Stimulated activated CD8-positive, alpha-beta memory T cell treated with anti-CD3 and anti-CD28 coated beads, Interleukin-15, amount 100 ng/mL, for 4 hours (primary cell): ENCODE data around the gene OLFM4.

Source experiments
- DNase-seq, 2 donors: peaks; one replicate each; pipeline ENCODE4 v3.0.0-alpha.2; 2020; ENCODE audit warnings: low read depth in 2 of 2

Gene OLFM4

DNA sequence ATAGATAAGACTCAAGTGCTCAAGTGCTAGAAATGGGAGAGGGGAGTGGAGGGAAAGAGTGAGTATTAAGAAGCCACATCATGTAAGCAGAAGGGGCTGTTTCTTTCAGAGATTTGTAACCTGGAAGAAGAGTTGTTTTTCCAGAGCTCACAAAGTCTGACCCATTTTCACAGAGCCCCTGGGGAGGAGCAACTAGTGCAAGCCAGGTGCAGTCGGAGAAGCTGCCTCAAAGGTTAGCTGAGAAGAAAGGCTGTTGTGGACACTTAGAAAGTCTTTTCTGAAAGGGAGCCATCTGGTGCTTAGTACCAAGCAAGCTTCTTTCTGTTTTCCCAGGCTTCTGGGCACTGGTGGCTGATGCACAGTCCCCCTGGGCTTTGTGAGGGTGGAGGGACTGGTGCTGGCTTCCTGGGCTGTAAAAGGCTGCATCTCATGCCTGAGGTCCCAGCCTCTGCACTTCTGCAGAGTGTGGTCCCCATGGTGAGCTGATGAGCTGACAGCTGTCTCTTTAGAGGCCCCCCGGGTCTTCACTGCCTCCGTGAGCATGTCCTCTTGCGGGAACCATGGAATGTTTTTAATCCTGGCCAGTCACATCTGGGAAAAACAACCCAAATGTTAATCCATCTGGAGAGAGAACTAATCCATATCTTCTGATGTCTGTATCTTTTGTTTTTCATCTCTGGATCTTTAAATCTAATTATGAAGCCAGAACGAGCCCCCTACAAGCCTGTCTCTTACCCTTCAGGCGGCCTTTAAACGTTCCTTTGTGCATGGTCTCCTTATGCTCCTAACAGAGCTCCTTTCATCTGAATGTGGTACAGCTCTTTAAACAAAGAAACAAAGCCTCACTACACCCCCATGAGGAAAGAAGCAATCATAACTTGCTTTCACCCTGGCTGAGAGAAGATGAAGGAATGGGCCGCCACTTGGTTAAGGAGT, 40.2 kb downstream of the OLFM4 start:
- no peak for DNase-seq

DNA sequence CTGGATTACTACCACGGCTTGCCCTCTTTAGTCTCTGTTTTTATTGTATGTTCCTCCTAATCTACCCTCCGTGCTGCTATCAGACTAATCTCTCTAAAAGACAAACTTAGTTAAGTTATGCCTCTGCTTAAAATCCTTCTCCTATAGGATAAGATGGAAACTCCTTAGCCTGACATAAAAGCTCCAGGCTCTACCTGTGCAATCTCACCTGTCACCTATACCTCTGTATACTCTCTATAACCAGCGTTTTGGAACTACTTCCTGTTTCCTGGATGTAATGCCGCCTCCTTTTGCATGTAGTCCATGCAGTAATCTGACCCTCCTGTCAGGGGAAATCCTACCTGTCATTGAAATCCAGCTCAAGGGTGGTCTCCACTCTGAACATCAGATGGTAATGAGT, 41.2 kb downstream of the OLFM4 start:
- no peak for DNase-seq

DNA sequence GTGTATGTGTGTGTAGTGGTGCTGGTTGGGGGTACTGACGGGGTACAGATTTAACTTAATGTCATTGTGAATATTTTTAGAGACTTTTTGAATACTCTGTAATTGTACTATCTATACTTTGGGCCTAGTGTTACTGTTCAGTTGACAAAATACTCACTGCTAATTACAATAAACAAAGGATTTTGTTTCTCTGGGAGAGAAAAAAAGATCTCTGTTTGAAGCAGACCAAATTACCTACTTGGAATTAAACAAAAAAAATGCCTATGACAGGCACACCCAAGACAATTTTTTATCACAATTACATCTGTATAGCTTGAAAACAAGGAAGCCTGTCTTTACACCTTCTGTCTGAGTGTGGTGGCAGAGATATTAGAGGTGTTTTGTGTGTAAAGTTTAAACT, 45.1 kb downstream of the OLFM4 start:
- no peak for DNase-seq

DNA sequence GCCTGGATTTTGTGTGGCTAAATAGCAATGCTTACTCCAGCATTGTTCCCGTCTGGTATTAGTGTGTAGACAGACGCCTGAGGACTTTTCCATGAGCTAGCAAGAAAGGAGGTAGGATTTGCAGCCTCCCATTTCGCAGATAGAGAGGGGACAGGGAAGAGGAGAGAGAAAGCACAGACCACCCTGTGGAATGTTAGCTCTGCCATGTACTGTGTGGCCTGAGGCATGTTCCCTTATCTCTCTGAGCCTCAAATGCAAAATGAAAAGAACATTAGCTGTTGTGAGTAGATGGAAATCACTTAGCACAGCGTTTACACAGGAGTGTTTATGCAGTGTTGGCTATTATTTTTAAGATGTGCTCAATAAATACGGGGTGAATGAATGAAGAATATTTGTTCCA, 45.5 kb downstream of the OLFM4 start:
- no peak for DNase-seq

DNA sequence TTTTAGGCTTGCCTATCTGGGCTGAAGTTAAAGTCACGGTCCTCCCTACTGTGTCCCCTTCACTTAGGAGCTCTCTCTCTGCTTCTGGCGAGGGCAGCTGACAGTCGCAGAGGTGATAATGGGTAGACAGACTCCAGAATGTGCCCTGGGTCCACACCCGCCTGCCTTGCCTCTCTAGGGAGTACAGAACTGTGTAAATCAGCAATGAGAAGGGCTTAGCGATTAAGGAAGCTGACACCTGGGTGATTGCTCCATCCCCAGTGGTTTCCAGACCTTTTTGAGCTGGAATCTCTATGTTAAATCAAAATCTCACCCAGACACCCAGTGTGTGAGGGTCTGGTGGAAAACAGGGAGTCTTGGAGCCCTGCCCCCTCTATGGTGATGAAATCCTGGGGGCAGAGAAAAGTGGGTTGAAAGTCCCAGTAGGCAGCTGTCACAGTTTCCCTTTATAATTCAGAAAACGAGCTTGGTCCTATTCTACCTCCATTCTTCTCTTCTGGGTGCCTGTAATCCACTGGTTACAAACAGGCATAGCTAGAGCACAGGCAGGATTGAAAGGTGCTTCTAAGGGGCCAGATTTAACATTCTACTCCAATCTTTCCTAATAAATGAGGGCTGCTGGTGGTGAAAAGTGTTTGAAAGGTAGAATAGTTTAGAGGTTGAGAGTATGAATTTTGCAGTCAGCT, 46.9 kb downstream of the OLFM4 start:
- DNase-seq: no peak

DNA sequence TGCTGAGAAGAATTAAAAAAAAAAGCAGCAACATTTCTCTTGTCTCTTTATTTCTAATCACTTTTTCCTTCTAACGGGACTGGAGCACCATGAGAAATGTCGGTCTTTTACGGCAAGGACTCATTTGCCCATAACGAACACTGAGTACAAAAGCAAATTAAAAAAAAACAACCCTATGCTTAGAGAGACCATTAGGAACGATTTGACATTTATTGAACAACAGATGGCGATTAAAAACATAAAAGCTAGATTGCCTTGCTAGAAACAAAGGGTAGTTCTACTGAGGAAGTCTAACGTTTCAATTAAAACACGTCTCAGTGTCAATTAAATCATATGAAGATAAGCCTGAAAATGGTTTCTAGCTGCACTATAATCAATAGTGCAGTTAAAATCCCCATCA, 51.1 kb downstream of the OLFM4 start:
- no peak for DNase-seq

DNA sequence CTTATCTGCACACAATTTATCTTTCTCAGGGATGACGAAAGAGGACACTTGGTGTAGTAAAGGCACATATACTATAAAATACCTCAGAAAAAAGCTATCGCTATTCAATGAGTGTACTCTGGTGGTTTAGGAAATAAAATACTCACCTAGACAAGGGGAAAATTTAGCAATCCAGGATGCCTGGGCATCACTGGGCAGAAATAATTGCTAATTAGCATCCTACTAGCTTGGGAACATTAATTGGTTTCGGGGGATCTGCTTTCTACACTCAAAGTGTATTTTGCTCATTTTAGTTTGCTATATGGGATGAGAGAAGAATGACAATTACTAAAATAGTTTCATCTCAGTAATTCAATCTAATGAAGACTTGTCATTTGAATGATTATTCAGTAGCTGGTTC, 60.3 kb downstream of the OLFM4 start:
- DNase-seq: no peak

DNA sequence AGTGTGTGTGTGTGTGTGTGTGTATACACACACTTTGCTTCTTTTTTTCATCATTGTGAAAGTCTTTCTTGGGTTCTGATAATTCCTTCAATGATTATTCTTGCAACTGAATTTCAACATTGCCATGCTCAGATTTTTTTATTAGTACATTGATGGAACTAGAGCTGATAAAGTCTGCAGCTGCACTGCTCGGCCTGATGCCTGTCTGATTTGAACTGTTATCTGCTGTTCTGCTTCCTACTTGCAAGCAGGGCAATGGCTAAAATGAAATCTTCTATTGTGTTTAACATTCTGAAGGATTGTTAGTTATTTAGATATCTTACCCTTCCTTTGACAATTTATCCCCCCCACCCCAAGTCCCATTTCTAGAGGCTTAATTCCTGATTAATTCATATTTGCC, 61.3 kb downstream of the OLFM4 start:
- DNase-seq: no peak

DNA sequence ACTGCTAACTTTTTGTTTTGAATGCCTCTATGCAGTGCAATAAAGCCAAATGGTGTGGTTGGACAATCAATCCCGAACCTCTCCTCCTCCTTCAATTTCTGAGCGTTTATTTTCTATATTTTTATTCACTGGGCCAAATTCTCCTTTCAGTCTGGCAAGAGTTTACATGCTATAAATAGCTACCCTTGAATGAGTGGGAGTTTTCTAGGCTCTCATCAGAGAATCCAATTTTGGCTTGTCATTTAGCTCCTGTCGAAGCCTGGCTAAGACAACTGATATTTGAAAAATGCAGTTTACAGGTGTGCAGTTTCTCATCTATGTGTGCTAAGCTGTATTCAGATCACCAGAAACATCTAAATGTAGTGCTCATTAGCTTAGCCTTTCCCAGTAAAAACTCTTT, 61.8 kb downstream of the OLFM4 start:
- no peak for DNase-seq

DNA sequence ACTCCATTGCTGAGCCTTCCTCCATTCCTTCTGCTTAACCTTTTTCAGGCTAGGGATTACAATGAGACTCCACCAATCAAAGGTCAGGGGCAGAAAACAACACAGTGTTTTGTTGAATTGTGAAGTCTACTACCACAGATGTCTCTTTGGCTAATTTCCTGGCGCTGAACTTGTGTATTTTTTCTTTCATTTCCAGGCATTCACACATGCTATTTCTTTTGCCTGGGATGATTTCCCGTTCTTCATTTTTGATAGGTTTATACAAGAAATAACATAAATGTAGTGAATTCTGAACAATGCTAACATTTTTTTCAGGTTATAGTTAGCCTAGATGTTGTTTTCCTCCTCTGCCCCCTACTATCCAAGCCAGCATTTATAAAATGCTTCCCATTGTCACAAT, 64.3 kb downstream of the OLFM4 start:
- DNase-seq: no peak

DNA sequence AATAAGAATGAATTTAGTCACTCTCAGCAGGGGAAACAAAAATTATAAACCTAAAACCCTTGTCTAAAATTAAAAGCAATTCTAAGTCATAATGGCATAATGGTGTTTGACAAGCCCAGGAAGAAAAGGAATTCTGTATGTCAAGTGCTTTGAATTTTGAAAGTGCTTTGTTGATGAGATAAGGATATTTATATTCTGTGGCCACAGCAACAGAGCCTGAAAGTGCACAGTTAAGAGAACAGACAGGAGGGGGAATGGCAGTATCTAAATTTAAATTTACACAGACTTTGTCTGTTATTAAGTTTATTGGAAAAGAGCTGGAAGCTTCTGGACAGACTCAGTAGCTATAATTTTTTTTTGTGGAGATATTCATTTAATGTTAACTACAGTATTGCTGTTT, 69.8 kb downstream of the OLFM4 start:
- no peak for DNase-seq

DNA sequence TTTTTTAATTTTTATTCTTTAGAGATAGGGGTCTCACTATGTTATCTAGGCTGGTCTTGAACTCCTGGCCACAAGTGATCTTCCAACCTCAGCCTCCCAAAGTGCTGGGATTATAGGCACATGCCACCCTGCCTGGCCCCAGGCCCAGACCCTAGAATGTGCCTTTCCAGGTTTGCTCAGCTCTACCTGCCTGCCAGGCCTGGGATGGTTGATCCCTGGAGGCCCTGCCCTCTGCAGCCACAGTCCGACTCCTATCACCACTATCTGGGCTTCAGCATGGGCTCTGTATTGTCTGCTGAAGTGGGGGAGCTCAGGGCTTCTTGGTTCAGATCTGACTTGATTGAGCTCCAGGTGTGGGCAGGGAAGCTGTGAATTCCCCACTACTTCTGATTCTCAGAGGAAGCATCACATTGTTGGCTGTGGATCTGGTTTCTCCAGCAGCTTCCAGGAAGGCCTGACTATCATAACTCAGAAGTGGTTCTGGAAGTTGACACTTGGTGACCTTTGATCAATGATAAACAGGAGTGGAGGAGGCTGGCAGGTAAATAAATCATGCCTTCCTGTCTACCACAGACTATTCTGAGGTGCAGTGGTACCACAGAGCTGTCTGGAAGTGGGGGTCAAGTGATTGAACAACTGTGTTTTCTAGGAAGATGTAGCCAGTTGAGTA, 71.9 kb downstream of the OLFM4 start:
- no peak for DNase-seq
